H9 (cell line): ENCODE data around the gene CTNNAL1. TPM values are rescaled to one million over a fixed set of nuclear protein-coding genes. Genes with fewer than 3 reads are reported as not detected.

Experiments used
- DNase-seq: peaks from one replicate; pipeline ENCODE4 v3.0.0-alpha.2; 2017
- H2AFZ ChIP-seq: one replicate; pipeline ENCODE4 v1.6.1; 2013; ENCODE audit warnings: mild to moderate bottlenecking, low read length, control low read depth, moderate library complexity
- H2AK5ac ChIP-seq: 2 replicates; pipeline ENCODE4 v1.6.1; 2013; ENCODE audit warnings: low read length, control low read depth, mixed read lengths; ENCODE audit not compliant: insufficient read length
- H2BK120ac ChIP-seq: one replicate; pipeline ENCODE4 v1.6.1; 2013; ENCODE audit warnings: low read depth, mild to moderate bottlenecking, low read length, control low read depth, inconsistent platforms; ENCODE audit not compliant: poor library complexity, severe bottlenecking
- H2BK12ac ChIP-seq: 2 replicates; pipeline ENCODE4 v1.6.1; 2013; ENCODE audit warnings: low read length, control low read depth, mixed read lengths, low read depth; ENCODE audit not compliant: insufficient read length
- H2BK15ac ChIP-seq: 2 replicates; pipeline ENCODE4 v1.6.1; 2013; ENCODE audit warnings: low read depth, low read length, control low read depth
- H2BK20ac ChIP-seq: one replicate; pipeline ENCODE4 v1.6.1; 2013; ENCODE audit warnings: low read depth, mild to moderate bottlenecking, low read length, control low read depth, inconsistent platforms; ENCODE audit not compliant: poor library complexity, severe bottlenecking
- H2BK5ac ChIP-seq: 2 replicates; pipeline ENCODE4 v1.6.1; 2013; ENCODE audit warnings: low read length, control low read depth, mixed read lengths; ENCODE audit not compliant: insufficient read length
- H3K14ac ChIP-seq: 2 replicates; pipeline ENCODE4 v1.6.1; 2013; ENCODE audit warnings: low read length, control low read depth; ENCODE audit not compliant: insufficient read depth
- H3K18ac ChIP-seq: 2 replicates; pipeline ENCODE4 v1.6.1; 2013; ENCODE audit warnings: low read depth, mild to moderate bottlenecking, mixed read lengths, low read length, control low read depth; ENCODE audit not compliant: insufficient read length
- H3K23ac ChIP-seq: 2 replicates; pipeline ENCODE4 v1.6.1; 2013; ENCODE audit warnings: low read length, control low read depth, mixed read lengths, low read depth; ENCODE audit not compliant: insufficient read length
- H3K23me2 ChIP-seq: 2 replicates; pipeline ENCODE4 v1.6.1; 2013; ENCODE audit warnings: low read depth, mild to moderate bottlenecking, mixed read lengths, low read length, control low read depth; ENCODE audit not compliant: insufficient read length, poor library complexity, severe bottlenecking
- H3K27ac ChIP-seq: 2 replicates; pipeline ENCODE4 v1.5.1; 2013; ENCODE audit warnings: low read length, control low read depth, mixed read lengths, low read depth; ENCODE audit not compliant: insufficient read length
- H3K27me3 ChIP-seq: 2 replicates; pipeline ENCODE4 v1.6.1; 2013; ENCODE audit warnings: low read length, control low read depth, inconsistent platforms; ENCODE audit not compliant: insufficient read depth
- H3K4ac ChIP-seq: 2 replicates; pipeline ENCODE4 v1.6.1; 2013; ENCODE audit warnings: low read depth, mild to moderate bottlenecking, control low read depth, inconsistent platforms, low read length, moderate library complexity
- H3K4me1 ChIP-seq: 2 replicates; pipeline ENCODE4 v1.6.1; 2013; ENCODE audit warnings: low read length, control low read depth, inconsistent platforms; ENCODE audit not compliant: insufficient read depth
- H3K4me2 ChIP-seq: 2 replicates; pipeline ENCODE4 v1.6.1; 2013; ENCODE audit warnings: low read length, control low read depth, mixed read lengths; ENCODE audit not compliant: insufficient read length, insufficient read depth
- H3K56ac ChIP-seq: 2 replicates; pipeline ENCODE4 v1.6.1; 2013; ENCODE audit warnings: low read depth, mild to moderate bottlenecking, mixed read lengths, low read length, control low read depth; ENCODE audit not compliant: insufficient read length
- H3K79me1 ChIP-seq: 2 replicates; pipeline ENCODE4 v1.6.1; 2013; ENCODE audit warnings: low read depth, mild to moderate bottlenecking, moderate library complexity, low read length, control low read depth, inconsistent platforms; ENCODE audit not compliant: insufficient read depth, poor library complexity, severe bottlenecking
- H3K79me2 ChIP-seq: 2 replicates; pipeline ENCODE4 v1.6.1; 2013; ENCODE audit warnings: low read length, control low read depth, inconsistent platforms; ENCODE audit not compliant: insufficient read depth
- H3K9ac ChIP-seq: 2 replicates; pipeline ENCODE4 v1.6.1; 2013; ENCODE audit warnings: low read length, control low read depth, mixed read lengths; ENCODE audit not compliant: insufficient read length; ENCODE audit errors: extremely low read depth
- H3K9me3 ChIP-seq: one replicate; pipeline ENCODE4 v1.6.1; 2013; ENCODE audit warnings: low read depth, low read length, inconsistent platforms; ENCODE audit not compliant: control insufficient read depth
- H3T11ph ChIP-seq: one replicate; pipeline ENCODE4 v1.6.1; 2013; ENCODE audit warnings: mild to moderate bottlenecking, low read length, control low read depth, inconsistent platforms
- H4K20me1 ChIP-seq: one replicate; pipeline ENCODE4 v1.6.1; 2013; ENCODE audit not compliant: control insufficient read depth, insufficient read length, insufficient read depth
- H4K5ac ChIP-seq: 2 replicates; pipeline ENCODE4 v1.6.1; 2013; ENCODE audit warnings: low read depth, mild to moderate bottlenecking, mixed read lengths, low read length, control low read depth; ENCODE audit not compliant: insufficient read length
- H4K8ac ChIP-seq: replicated peaks from 2 replicates; pipeline ENCODE4 v1.6.1; 2013; ENCODE audit warnings: low read length, control low read depth, mixed read lengths, low read depth; ENCODE audit not compliant: insufficient read length
- H4K91ac ChIP-seq: 2 replicates; pipeline ENCODE4 v1.6.1; 2013; ENCODE audit warnings: low read depth, mild to moderate bottlenecking, moderate library complexity, mixed read lengths, low read length, control low read depth; ENCODE audit not compliant: insufficient read length
- H3K27ac Mint-ChIP-seq, 3 experiments: 2 replicates in 2 of 3; 3 replicates in 1 of 3; pipeline ENCODE4 v1.8.0; 2020 to 2021; ENCODE audit warnings: mixed read lengths in 3 of 3, mild to moderate bottlenecking in 1 of 3, moderate library complexity in 1 of 3
- H3K27me3 Mint-ChIP-seq: 2 replicates; pipeline ENCODE4 v1.8.0; 2021; ENCODE audit warnings: low read depth, mild to moderate bottlenecking, moderate library complexity, mixed read lengths
- H3K36me3 Mint-ChIP-seq, 3 experiments: 2 replicates in 2 of 3; 3 replicates in 1 of 3; pipeline ENCODE4 v1.8.0; 2020 to 2021; ENCODE audit warnings: low read depth in 3 of 3, mixed read lengths in 3 of 3; ENCODE audit not compliant: insufficient read depth in 1 of 3
- H3K4me1 Mint-ChIP-seq, 2 experiments: 2 replicates each; pipeline ENCODE4 v1.8.0; 2020; ENCODE audit warnings: mixed read lengths in 2 of 2
- H3K4me3 Mint-ChIP-seq, 2 experiments: 2 replicates in 1 of 2; 3 replicates in 1 of 2; pipeline ENCODE4 v1.8.0; 2020 to 2021; ENCODE audit warnings: mild to moderate bottlenecking in 2 of 2, mixed read lengths in 2 of 2, moderate library complexity in 1 of 2
- H3K9me3 Mint-ChIP-seq, 2 experiments: 2 replicates in 1 of 2; 3 replicates in 1 of 2; pipeline ENCODE4 v1.8.0; 2020; ENCODE audit warnings: mild to moderate bottlenecking in 2 of 2, mixed read lengths in 2 of 2, moderate library complexity in 1 of 2
- CTCF ChIP-seq: fragments of 200-600 bp; sonication (generic); conservative IDR thresholded peaks from 3 replicates; pipeline ENCODE4 v1.8.0; 2021; ENCODE audit warnings: antibody characterized with exemption, mild to moderate bottlenecking
- WGBS: extraction: QIAGEN DNeasy Blood & Tissue Kit; methylation state at CpG from one replicate; pipeline ENCODE4 v1.1.7; 2013; ENCODE audit warnings: missing lambda C conversion rate, low lambda C conversion rate, mixed read lengths; ENCODE audit not compliant: insufficient read length; ENCODE audit errors: extremely low coverage; 5-methylcytosine and 5-hydroxymethylcytosine counted together
- total RNA-seq: library from RNA; stranded (reverse); gene quantifications from 2 replicates; pipeline ENCODE4 v1.2.1, GENCODE V29; 2021

The CTNNAL1 gene
- total RNA-seq, 1 experiment from 2014 or later = 52.9 TPM

- no peak for TF ChIP-seq CTCF
- Histone ChIP-seq H3K27me3 (no peaks in the 10 kb centered on the region), H3K4me2 (no peak overlapping the region), H3K14ac (no peak overlapping the region), H2BK5ac (no peak overlapping the region), H3K18ac (no peak overlapping the region), H3T11ph (no peak overlapping the region), H4K20me1 (no peaks in the 10 kb centered on the region), H2AFZ (no peak overlapping the region), H2AK5ac (no peak overlapping the region), H3K9ac (no peak overlapping the region), H4K91ac (no peak overlapping the region), H2BK12ac (no peak overlapping the region), H3K23me2 (no peaks in the 10 kb centered on the region), H2BK15ac (no peak overlapping the region), H3K56ac (no peak overlapping the region), H3K27ac (no peak overlapping the region), H3K9me3 (no peaks in the 10 kb centered on the region), H3K4ac (no peak overlapping the region), H3K79me2 (no peaks in the 10 kb centered on the region), H2BK120ac (no peak overlapping the region), H3K23ac (no peak overlapping the region), H4K5ac (no peak overlapping the region), H4K8ac (no peak overlapping the region), H2BK20ac (no peak overlapping the region), H3K79me1 (no peaks in the 10 kb centered on the region), H3K4me1 (no peaks in the 10 kb centered on the region)
- Mint-ChIP-seq H3K27me3 (no peaks in the 10 kb centered on the region), H3K9me3 (no peaks in the 10 kb centered on the region), H3K4me1 (no peaks in the 10 kb centered on the region), H3K36me3 (peaks cover 8 to 42% (median 30%) of the 10 kb centered on the region in 3 experiments; a peak in 6 of 7 replicates), H3K27ac (no peak overlapping the region), H3K4me3 (no peak overlapping the region)
- no CpG with 5 or more reads among the region's 2 CpGs for WGBS
- DNase-seq = no peak
Measured at GRCh38 chr9:108980893-108981292, 32.4 kb downstream of the CTNNAL1 start.
